B cell (primary cell): ENCODE results near the gene PDE6B. TPM values are rescaled to one million over a fixed set of nuclear protein-coding genes. Genes with fewer than 3 reads are reported as not detected.

Experiments
- ATAC-seq: fragments of 200-7000 bp; cut with Tn5 transposase; one replicate; pipeline ENCODE4 v1.10.0; 2021; ENCODE audit warnings: low read depth, mild to moderate bottlenecking, moderate number of reproducible peaks, moderate library complexity
- CTCF ChIA-PET: fragments of 350-600 bp; sonication (Branson Sonifier 250); formaldehyde crosslinking; loops from one replicate; lab custom pipeline; 2021; ENCODE audit warnings: antibody characterized with exemption, inconsistent platforms; lab: Charles Lee
- POLR2A ChIA-PET: fragments of 350-600 bp; sonication (Branson Sonifier 250); formaldehyde crosslinking; loops from one replicate; lab custom pipeline; 2021; ENCODE audit warnings: antibody characterized with exemption; lab: Charles Lee
- DNase-seq: peaks from one replicate; pipeline ENCODE4 v3.0.0; 2013
- H2AFZ ChIP-seq: 2 replicates; pipeline ENCODE4 v1.6.1; 2012; ENCODE audit warnings: mild to moderate bottlenecking, low read depth, low read length; ENCODE audit not compliant: insufficient read depth, poor library complexity, severe bottlenecking
- H3K27ac ChIP-seq, 2 donors: 1 replicate in 1 of 2; 2 replicates in 1 of 2; pipeline ENCODE4 v1.5.1; 2012 to 2013; ENCODE audit warnings: low read length in 2 of 2, mild to moderate bottlenecking in 2 of 2, moderate library complexity in 1 of 2
- H3K27me3 ChIP-seq, 4 experiments: fragments of 200-600 bp in 1 of 4; sonication (generic) in 1 of 4; replicated peaks in 1 of 4; 1 replicate in 2 of 4; 2 replicates in 2 of 4; pipeline versions ENCODE4 v1.6.1 to v1.7.0; 2013 to 2016; ENCODE audit warnings: low read length in 3 of 4, mild to moderate bottlenecking in 2 of 4, mixed read lengths in 1 of 4, moderate library complexity in 1 of 4; ENCODE audit not compliant: insufficient read depth in 4 of 4, control insufficient read depth in 3 of 4; ENCODE audit errors: control extremely low read depth in 1 of 4
- H3K36me3 ChIP-seq, 2 experiments: replicated peaks in 1 of 2; 1 replicate in 1 of 2; 2 replicates in 1 of 2; pipeline versions ENCODE4 v1.6.1 to v1.7.1; 2013; ENCODE audit warnings: low read length in 1 of 2; ENCODE audit not compliant: insufficient read depth in 2 of 2, control insufficient read depth in 1 of 2; ENCODE audit errors: control extremely low read depth in 1 of 2, extremely low read depth in 1 of 2
- H3K4me1 ChIP-seq, 2 donors: fragments of 200-600 bp in 1 of 2; sonication (generic) in 1 of 2; 1 replicate in 1 of 2; 2 replicates in 1 of 2; pipeline versions ENCODE4 v1.5.1 to v1.6.1; 2013 to 2017; ENCODE audit warnings: low read length in 2 of 2; ENCODE audit not compliant: control insufficient read depth in 2 of 2, insufficient read depth in 2 of 2
- H3K4me2 ChIP-seq: replicated peaks from 2 replicates; pipeline ENCODE3; 2012; ENCODE audit warnings: mild to moderate bottlenecking, low read depth, low read length; ENCODE audit not compliant: poor library complexity, severe bottlenecking
- H3K4me3 ChIP-seq, 5 experiments: fragments of 200-600 bp in 1 of 5; sonication (generic) in 1 of 5; 1 replicate in 3 of 5; 2 replicates in 2 of 5; pipeline versions ENCODE4 v1.5.1 to v1.7.0; 2011 to 2016; ENCODE audit warnings: low read length in 4 of 5, mild to moderate bottlenecking in 4 of 5, low read depth in 2 of 5, control low read depth in 1 of 5, moderate library complexity in 1 of 5; ENCODE audit not compliant: insufficient read depth in 1 of 5; ENCODE audit errors: control extremely low read depth in 1 of 5, extremely low read depth in 1 of 5
- H3K79me2 ChIP-seq: fragments of 200-600 bp; sonication (generic); one replicate; pipeline ENCODE4 v1.6.0; 2016; ENCODE audit warnings: low read length; ENCODE audit not compliant: control insufficient read depth, insufficient read depth
- H3K9ac ChIP-seq: fragments of 200-600 bp; sonication (generic); 2 replicates; pipeline ENCODE4 v1.6.1; 2017; ENCODE audit warnings: mild to moderate bottlenecking, low read length, moderate library complexity
- H3K9me3 ChIP-seq, 3 donors: one replicate each; pipeline versions ENCODE4 v1.6.1 to v1.7.1; 2013; ENCODE audit warnings: low read length in 2 of 3; ENCODE audit not compliant: control insufficient read depth in 2 of 3, insufficient read depth in 1 of 3; ENCODE audit errors: control extremely low read depth in 1 of 3
- H4K20me1 ChIP-seq: 2 replicates; pipeline ENCODE4 v1.6.0; 2012; ENCODE audit warnings: mild to moderate bottlenecking, low read length; ENCODE audit not compliant: insufficient read depth, control insufficient read depth, poor library complexity, severe bottlenecking
- H3K27ac Mint-ChIP-seq: one replicate; pipeline ENCODE4 v1.8.0; 2021; ENCODE audit warnings: mixed read lengths
- H3K27me3 Mint-ChIP-seq: one replicate; pipeline ENCODE4 v1.8.0; 2021; ENCODE audit warnings: mixed read lengths
- H3K4me1 Mint-ChIP-seq: one replicate; pipeline ENCODE4 v1.8.0; 2021; ENCODE audit warnings: mixed read lengths
- H3K4me3 Mint-ChIP-seq: one replicate; pipeline ENCODE4 v1.8.0; 2021; ENCODE audit warnings: mixed read lengths
- H3K9me3 Mint-ChIP-seq: one replicate; pipeline ENCODE4 v1.8.0; 2022; ENCODE audit warnings: mixed read lengths; ENCODE audit not compliant: insufficient read depth
- CTCF ChIP-seq: fragments of 200-600 bp; IDR thresholded peaks from one replicate; pipeline ENCODE4 v1.8.0; 2022; ENCODE audit warnings: antibody characterized with exemption, mild to moderate bottlenecking
- EZH2 ChIP-seq: IDR thresholded peaks from 2 replicates; pipeline ENCODE4 v1.6.1; 2012; ENCODE audit warnings: borderline replicate concordance, low read depth, mild to moderate bottlenecking, moderate library complexity, low read length; ENCODE audit not compliant: insufficient read depth, poor library complexity, severe bottlenecking
- WGBS: methylation state at CpG from one replicate; pipeline ENCODE4 v1.1.5; 2013; ENCODE audit warnings: missing lambda C conversion rate; ENCODE audit not compliant: insufficient coverage; 5-methylcytosine and 5-hydroxymethylcytosine counted together
- intact Hi-C: fragments of 100-400 bp; cut with micrococcal nuclease; formaldehyde crosslinking; loops from one replicate; pipeline ENCODE4 v1.10.0; 2022
- polyA plus RNA-seq: library from polyadenylated mRNA; depleted of rRNA; stranded (reverse); fragments of >200 nt; gene quantifications from 2 replicates; pipeline ENCODE4 v1.2.3, GENCODE V29; 2012
- total RNA-seq, 2 donors: library from RNA; stranded (reverse); fragments of 120-200 nt in 1 of 2; gene quantifications; 1 replicate in 1 of 2; 2 replicates in 1 of 2; pipeline versions ENCODE4 v1.2.3 to v1.2.4, GENCODE V29; 2013 to 2022

PDE6B gene
- total and polyA plus RNA-seq, 2 donors (not counting 1 experiment from before 2014, with no cell fraction given) = 20.0 to 25.2 TPM

- no peaks in the 10 kb centered on the region for H3K79me2 ChIP-seq
- no peak overlapping the region for H3K4me2 ChIP-seq
- H3K27ac ChIP-seq = no peak overlapping the region
- no peak overlapping the region for H3K27ac Mint-ChIP-seq
- H3K9me3 Mint-ChIP-seq = no peaks in the 10 kb centered on the region
- no peak overlapping the region for H3K9ac ChIP-seq
- no peak overlapping the region for H3K4me3 ChIP-seq
- H3K27me3 ChIP-seq = peaks cover 0 to 17% (median 1%) of the 10 kb centered on the region in 4 experiments
- ATAC-seq (no peak), DNase-seq (peak; percentile 18)
- peaks cover 13% of the 10 kb centered on the region for H3K27me3 Mint-ChIP-seq
- peaks cover 12% of the 10 kb centered on the region for H3K4me1 Mint-ChIP-seq
- no peaks in the 10 kb centered on the region for H4K20me1 ChIP-seq
- no peak overlapping the region for H3K4me3 Mint-ChIP-seq
- WGBS = 93% methylated on average over 36 of the region's 38 CpGs
- H3K36me3 ChIP-seq = no peaks in the 10 kb centered on the region
- peaks cover 12 to 20% of the 10 kb centered on the region in 2 donors for H3K4me1 ChIP-seq
- TF ChIP-seq EZH2 (no peak), CTCF (no peak)
- ChIA-PET CTCF (no interaction called here), POLR2A (interaction anchor here (1.4 kb wide), 1 partner anchor 11 kb away, joined by 6 read pairs; no protein-coding TSS in a partner anchor)
- no peak overlapping the region for H2AFZ ChIP-seq
- H3K9me3 ChIP-seq = peaks cover 0 to 3% (median 0%) of the 10 kb centered on the region in 3 donors
- intact Hi-C loops = no loop called here
Measured at GRCh38 chr4:687048-687970, 61.9 kb downstream of the PDE6B start.
